Fibroblast of lung (primary cell): Measurements from ENCODE around the gene CAMK2B. TPM values are rescaled to one million over a fixed set of nuclear protein-coding genes. Genes with fewer than 3 reads are reported as not detected.

Source experiments
- DNase-seq, 2 donors: peaks; one replicate each; pipeline versions ENCODE4 v3.0.0 to v3.0.0-alpha.2; 2010; ENCODE audit warnings: low read depth in 2 of 2
- H2AFZ ChIP-seq: 2 replicates; pipeline ENCODE4 v1.5.1; 2012; ENCODE audit warnings: low read length, control low read depth, inconsistent platforms
- H3K27ac ChIP-seq: 2 replicates; pipeline ENCODE4 v1.5.1; 2011; ENCODE audit warnings: low read length, control low read depth; ENCODE audit not compliant: insufficient read depth
- H3K27me3 ChIP-seq: 2 replicates; pipeline ENCODE4 v1.5.1; 2011; ENCODE audit warnings: mild to moderate bottlenecking, low read length; ENCODE audit not compliant: control insufficient read depth, insufficient read depth
- H3K36me3 ChIP-seq: 2 replicates; pipeline ENCODE4 v1.5.1; 2011; ENCODE audit warnings: low read length; ENCODE audit not compliant: control insufficient read depth, insufficient read depth
- H3K4me1 ChIP-seq: 2 replicates; pipeline ENCODE4 v1.5.1; 2011; ENCODE audit warnings: low read length; ENCODE audit not compliant: control insufficient read depth, insufficient read depth; ENCODE audit errors: extremely low read depth
- H3K4me2 ChIP-seq: 2 replicates; pipeline ENCODE4 v1.5.1; 2011; ENCODE audit warnings: low read length, control low read depth; ENCODE audit not compliant: insufficient read depth; ENCODE audit errors: extremely low read depth
- H3K4me3 ChIP-seq, 4 experiments: fragments of 200-600 bp in 1 of 4; sonication (generic) in 1 of 4; replicated peaks in 1 of 4; 2 replicates each; pipeline ENCODE4 v1.5.1; 2011 to 2016; ENCODE audit warnings: low read length in 4 of 4, low read depth in 3 of 4, mild to moderate bottlenecking in 3 of 4, control low read depth in 2 of 4, inconsistent platforms in 1 of 4, mixed read lengths in 1 of 4; ENCODE audit not compliant: insufficient read depth in 1 of 4; ENCODE audit errors: control extremely low read depth in 1 of 4
- H3K79me2 ChIP-seq: 2 replicates; pipeline ENCODE4 v1.5.1; 2012; ENCODE audit warnings: mild to moderate bottlenecking, low read length, inconsistent platforms; ENCODE audit not compliant: control insufficient read depth, insufficient read depth
- H3K9ac ChIP-seq: 2 replicates; pipeline ENCODE4 v1.5.1; 2011; ENCODE audit warnings: mild to moderate bottlenecking, low read length, control low read depth; ENCODE audit not compliant: insufficient read depth
- H3K9me3 ChIP-seq: 2 replicates; pipeline ENCODE4 v1.5.1; 2012; ENCODE audit warnings: low read depth, low read length; ENCODE audit not compliant: control insufficient read depth, insufficient read depth
- H4K20me1 ChIP-seq: 2 replicates; pipeline ENCODE4 v1.5.1; 2011; ENCODE audit warnings: low read length; ENCODE audit not compliant: control insufficient read depth, insufficient read depth; ENCODE audit errors: extremely low read depth
- CTCF ChIP-seq, 2 donors: IDR thresholded peaks in 1 of 2; conservative IDR thresholded peaks in 1 of 2; 1 replicate in 1 of 2; 2 replicates in 1 of 2; pipeline ENCODE4 v1.5.1; 2011 to 2012; ENCODE audit warnings: low read length in 2 of 2, control low read depth in 1 of 2, inconsistent platforms in 1 of 2, low read depth in 1 of 2, mild to moderate bottlenecking in 1 of 2
- EZH2 ChIP-seq: IDR thresholded peaks from 2 replicates; pipeline ENCODE4 v1.5.1; 2012; ENCODE audit warnings: low read length, control low read depth, mild to moderate bottlenecking; ENCODE audit errors: missing control alignments
- polyA plus RNA-seq, 2 donors: library from polyadenylated mRNA; depleted of rRNA in 1 of 2; stranded (reverse) in 1 of 2; unstranded in 1 of 2; fragments of >200 nt; gene quantifications; 2 replicates each; pipeline ENCODE4 v1.2.1, GENCODE V29; 2011 to 2012; ENCODE audit warnings: missing spikeins in 1 of 2
- total RNA-seq: library from RNA; depleted of rRNA; stranded (reverse); fragments of >200 nt; gene quantifications from 2 replicates; pipeline ENCODE4 v1.2.1, GENCODE V29; 2014

CAMK2B gene
- total and polyA plus RNA-seq, 2 donors (not counting 1 experiment from before 2014, with no cell fraction given): 0.06 to 0.17 TPM

- H2AFZ ChIP-seq: no peak overlapping the region
- peaks cover 19% of the 10 kb centered on the region for H3K27me3 ChIP-seq
- no peaks in the 10 kb centered on the region for H3K79me2 ChIP-seq
- no peak overlapping the region for H3K27ac ChIP-seq
- no peaks in the 10 kb centered on the region for H3K4me1 ChIP-seq
- TF ChIP-seq CTCF (conservative IDR thresholded peaks at IDR 0.05 in 1 of 2, IDR thresholded peaks at IDR 0.05 in 1 of 2; ENCODE audit: low read depth in 1 of 2, low read length in 2 of 2) (no peak), EZH2 (no peak)
- no peaks in the 10 kb centered on the region for H3K9me3 ChIP-seq
- no peak overlapping the region for H3K4me2 ChIP-seq
- H3K36me3 ChIP-seq: no peaks in the 10 kb centered on the region
- H4K20me1 ChIP-seq: no peaks in the 10 kb centered on the region
- DNase-seq: no peak
- no peak overlapping the region for H3K4me3 ChIP-seq
- no peak overlapping the region for H3K9ac ChIP-seq
Observed at GRCh38 chr7:44228571-44229350, 96.6 kb downstream of the CAMK2B start.

- H3K27me3 ChIP-seq: peaks cover 19% of the 10 kb centered on the region
- H2AFZ ChIP-seq: no peak overlapping the region
- no peaks in the 10 kb centered on the region for H4K20me1 ChIP-seq
- TF ChIP-seq EZH2 (no peak), CTCF (conservative IDR thresholded peaks at IDR 0.05 in 1 of 2, IDR thresholded peaks at IDR 0.05 in 1 of 2; ENCODE audit: low read depth in 1 of 2, low read length in 2 of 2) (no peak)
- no peaks in the 10 kb centered on the region for H3K79me2 ChIP-seq
- no peaks in the 10 kb centered on the region for H3K4me1 ChIP-seq
- no peaks in the 10 kb centered on the region for H3K36me3 ChIP-seq
- no peak for DNase-seq
- H3K4me2 ChIP-seq: no peak overlapping the region
- no peak overlapping the region for H3K4me3 ChIP-seq
- no peaks in the 10 kb centered on the region for H3K9me3 ChIP-seq
- H3K9ac ChIP-seq: no peak overlapping the region
- no peak overlapping the region for H3K27ac ChIP-seq
Observed at GRCh38 chr7:44227911-44228310, 97.5 kb downstream of the CAMK2B start.

GRCh38 chr7:44226396-44226753, 99.0 kb downstream of the CAMK2B start:
- H4K20me1 ChIP-seq: no peaks in the 10 kb centered on the region
- DNase-seq: no peak
- H3K27me3 ChIP-seq: peaks cover 19% of the 10 kb centered on the region
- no peak overlapping the region for H3K27ac ChIP-seq
- TF ChIP-seq EZH2: no peak
- TF ChIP-seq CTCF (conservative IDR thresholded peaks at IDR 0.05 in 1 of 2, IDR thresholded peaks at IDR 0.05 in 1 of 2; ENCODE audit: low read depth in 1 of 2, low read length in 2 of 2): no peak
- no peaks in the 10 kb centered on the region for H3K4me1 ChIP-seq
- H3K4me2 ChIP-seq: no peak overlapping the region
- no peaks in the 10 kb centered on the region for H3K79me2 ChIP-seq
- no peak overlapping the region for H3K4me3 ChIP-seq
- no peaks in the 10 kb centered on the region for H3K36me3 ChIP-seq
- no peaks in the 10 kb centered on the region for H3K9me3 ChIP-seq
- H2AFZ ChIP-seq: no peak overlapping the region
- no peak overlapping the region for H3K9ac ChIP-seq
